Subcutaneous abdominal adipose tissue (tissue), 5 donors: ENCODE data around the gene DEFB124.
"Not testable (repeated sequence)": the region's sequence is repeated elsewhere in the genome, so short reads cannot be mapped to it uniquely, and the experiment has no call there.

ENCODE experiments used
- H3K27ac ChIP-seq: one replicate; pipeline ENCODE4 v1.7.0; 2013; ENCODE audit warnings: low read depth, mild to moderate bottlenecking, inconsistent platforms, low read length, moderate library complexity
- H3K27me3 ChIP-seq, 5 donors: one replicate each; pipeline ENCODE4 v1.7.0; 2013; ENCODE audit warnings: low read length in 5 of 5, inconsistent platforms in 1 of 5; ENCODE audit not compliant: control insufficient read depth in 5 of 5, insufficient read depth in 4 of 5
- H3K36me3 ChIP-seq, 5 donors: one replicate each; pipeline ENCODE4 v1.7.0; 2013; ENCODE audit warnings: low read length in 5 of 5; ENCODE audit not compliant: control insufficient read depth in 5 of 5, insufficient read depth in 5 of 5
- H3K4me1 ChIP-seq, 5 donors: one replicate each; pipeline ENCODE4 v1.7.0; 2013; ENCODE audit warnings: low read length in 5 of 5, mild to moderate bottlenecking in 3 of 5, moderate library complexity in 1 of 5; ENCODE audit not compliant: control insufficient read depth in 5 of 5, insufficient read depth in 5 of 5
- H3K4me3 ChIP-seq, 5 donors: one replicate each; pipeline ENCODE4 v1.7.0; 2013; ENCODE audit warnings: low read length in 5 of 5, low read depth in 1 of 5
- H3K9ac ChIP-seq, 5 donors: one replicate each; pipeline ENCODE4 v1.7.0; 2013; ENCODE audit warnings: low read length in 5 of 5, mild to moderate bottlenecking in 4 of 5, moderate library complexity in 3 of 5
- H3K9me3 ChIP-seq, 5 donors: one replicate each; pipeline ENCODE4 v1.7.0; 2013; ENCODE audit warnings: low read length in 5 of 5; ENCODE audit not compliant: control insufficient read depth in 5 of 5
- donor health status: healthy.
- donor health status: healthy.
- donor health status: healthy.
- donor health status: healthy.
- donor health status: healthy.

Gene DEFB124

DNA sequence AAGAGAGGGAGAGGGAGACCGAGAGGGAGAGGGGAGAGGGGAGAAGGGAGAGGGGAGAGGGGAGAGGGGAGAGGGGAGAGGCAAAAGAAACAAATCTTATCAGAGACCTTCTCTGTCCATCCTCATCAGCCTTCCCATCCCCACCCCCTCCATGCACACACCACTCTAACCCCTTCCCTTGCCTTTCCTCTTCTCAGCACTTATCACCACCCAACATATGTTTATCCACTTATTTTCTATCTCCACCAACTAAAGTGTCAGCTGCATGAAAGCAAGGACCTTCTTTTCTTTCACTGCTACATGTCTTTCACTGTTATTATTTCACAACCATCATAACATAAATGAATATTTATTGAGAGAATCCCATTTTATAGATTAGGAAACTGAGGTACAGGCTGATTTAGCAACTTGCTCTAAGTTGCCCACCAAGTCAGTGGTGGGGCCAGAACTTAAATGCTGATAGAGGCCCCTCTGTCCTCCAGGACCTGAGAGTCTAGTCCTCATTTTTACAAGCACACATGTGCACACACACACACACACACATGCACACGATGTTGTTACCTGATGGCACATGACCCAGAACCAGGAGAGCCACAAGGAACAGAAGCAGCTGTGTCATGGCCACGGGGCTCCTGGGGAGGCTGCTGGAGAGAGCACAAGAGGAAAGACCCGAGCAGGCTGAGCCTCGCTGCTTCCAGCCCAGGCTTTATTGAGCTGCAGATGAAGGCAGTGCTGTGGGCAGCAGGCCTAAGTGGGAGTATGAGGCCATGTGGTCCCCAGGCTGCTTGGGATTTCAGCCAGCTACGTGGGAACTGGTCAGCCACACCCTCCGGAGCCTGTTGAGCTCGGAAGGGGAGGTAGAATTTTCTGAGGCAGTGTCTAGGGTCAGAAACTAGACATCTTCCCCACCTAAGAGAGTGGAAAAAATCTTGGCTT is 2.3 kb downstream of the DEFB124 start:
- H3K4me1 ChIP-seq: peaks cover 0 to 25% (median 13%) of the 10 kb centered on the region in 5 donors
- H3K4me3 ChIP-seq: no peak overlapping the region
- no peaks in the 10 kb centered on the region for H3K9me3 ChIP-seq
- peaks cover 19 to 28% (median 23%) of the 10 kb centered on the region in 5 donors for H3K27me3 ChIP-seq
- H3K36me3 ChIP-seq: peaks cover 0 to 2% (median 0%) of the 10 kb centered on the region in 5 donors
- no peak overlapping the region for H3K9ac ChIP-seq
- no peak overlapping the region for H3K27ac ChIP-seq

GRCh38 chr20:31470946-31471345 is 4.0 kb downstream of the DEFB124 start:
- not testable (repeated sequence) for H3K36me3 ChIP-seq, H3K27ac ChIP-seq, H3K9me3 ChIP-seq, H3K9ac ChIP-seq, H3K4me3 ChIP-seq
- H3K27me3 ChIP-seq: peaks cover 10 to 15% (median 12%) of the 10 kb centered on the region in 5 donors
- peaks cover 0 to 19% (median 13%) of the 10 kb centered on the region in 5 donors for H3K4me1 ChIP-seq

DNA sequence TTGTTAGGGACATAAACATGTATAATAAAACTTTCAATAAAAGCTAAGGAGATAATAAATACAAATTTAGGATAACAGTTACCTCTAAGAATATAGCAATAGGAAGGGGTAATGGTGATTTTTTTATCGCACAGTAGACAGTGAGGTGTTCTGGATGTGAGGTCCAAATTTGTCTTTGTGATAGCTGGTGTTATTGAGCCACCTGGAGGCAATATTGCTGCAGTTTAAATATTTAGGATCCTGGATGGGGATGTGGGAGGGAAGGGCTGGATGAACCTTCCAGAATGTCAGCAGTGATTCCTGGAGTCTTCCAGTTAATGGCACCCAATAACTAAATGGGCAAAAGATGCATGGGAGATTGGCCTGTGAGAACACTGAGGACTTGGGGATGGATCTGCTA is 20.6 kb downstream of the DEFB124 start:
- Histone ChIP-seq H3K27me3 (no peaks in the 10 kb centered on the region), H3K36me3 (no peaks in the 10 kb centered on the region), H3K9ac (no peak overlapping the region), H3K9me3 (no peaks in the 10 kb centered on the region), H3K4me1 (no peaks in the 10 kb centered on the region), H3K27ac (no peak overlapping the region), H3K4me3 (no peak overlapping the region)

DNA sequence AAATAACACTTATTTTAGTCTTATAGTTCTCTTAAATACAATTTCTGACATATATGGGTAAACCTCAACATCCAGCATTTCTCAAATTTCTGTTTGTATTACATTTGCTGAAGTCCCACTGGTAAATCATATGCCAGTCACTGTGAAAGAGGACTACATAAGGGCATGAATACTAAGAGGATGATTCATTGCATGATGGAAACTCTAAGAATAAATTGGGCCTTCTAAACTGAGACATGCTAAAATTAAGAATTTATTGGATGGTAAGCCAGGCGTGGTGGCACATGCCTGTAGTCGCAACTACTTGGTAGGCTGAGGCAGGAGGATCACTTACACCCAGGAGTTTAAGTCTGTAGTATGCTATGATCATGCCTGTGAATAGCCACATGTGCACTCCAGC is 22.4 kb downstream of the DEFB124 start:
- Histone ChIP-seq H3K36me3 (no peaks in the 10 kb centered on the region), H3K27me3 (no peaks in the 10 kb centered on the region), H3K27ac (no peak overlapping the region), H3K4me3 (no peak overlapping the region), H3K4me1 (no peaks in the 10 kb centered on the region), H3K9ac (no peak overlapping the region), H3K9me3 (no peaks in the 10 kb centered on the region)

DNA sequence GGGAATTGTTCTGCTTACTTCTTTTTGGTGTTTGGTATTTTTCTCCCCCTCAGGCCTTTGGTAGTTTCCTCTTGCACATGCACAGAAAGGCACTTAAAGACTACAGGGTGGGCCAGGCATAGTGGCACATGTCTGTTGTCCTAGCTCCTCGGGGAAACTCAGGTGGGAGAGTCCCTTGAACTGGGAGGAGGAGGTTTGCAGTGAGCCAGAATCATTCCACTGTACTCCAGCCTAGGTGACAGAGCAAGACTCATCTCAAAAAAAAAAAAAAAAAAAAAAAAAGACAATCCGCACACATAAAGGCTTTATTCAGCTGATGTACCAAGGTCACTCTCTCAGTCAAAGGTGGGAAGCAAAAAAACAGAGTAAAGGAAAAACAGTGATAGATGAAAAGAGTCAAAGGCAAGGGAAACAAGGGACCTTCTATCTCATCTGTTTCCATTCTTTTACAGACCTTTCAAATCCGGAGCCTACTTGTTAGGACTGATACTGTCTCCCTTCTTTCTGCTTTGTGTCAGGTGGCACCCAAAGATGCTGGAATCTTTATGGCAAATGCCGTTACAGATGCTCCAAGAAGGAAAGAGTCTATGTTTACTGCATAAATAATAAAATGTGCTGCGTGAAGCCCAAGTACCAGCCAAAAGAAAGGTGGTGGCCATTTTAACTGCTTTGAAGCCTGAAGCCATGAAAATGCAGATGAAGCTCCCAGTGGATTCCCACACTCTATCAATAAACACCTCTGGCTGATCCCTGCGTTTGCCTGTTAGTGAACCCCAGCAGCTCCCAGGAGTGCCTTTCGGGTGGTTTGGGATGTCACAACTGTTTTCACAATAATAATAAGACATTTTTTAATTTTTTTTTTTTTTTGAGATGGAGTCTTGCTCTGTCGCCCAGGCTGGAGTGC is 25.2 kb downstream of the DEFB124 start:
- no peaks in the 10 kb centered on the region for H3K36me3 ChIP-seq
- no peaks in the 10 kb centered on the region for H3K27me3 ChIP-seq
- H3K4me1 ChIP-seq: no peaks in the 10 kb centered on the region
- H3K9ac ChIP-seq: no peak overlapping the region
- H3K27ac ChIP-seq: no peak overlapping the region
- no peak overlapping the region for H3K4me3 ChIP-seq
- H3K9me3 ChIP-seq: no peaks in the 10 kb centered on the region

- no peak overlapping the region for H3K27ac ChIP-seq
- peaks cover 0 to 3% (median 0%) of the 10 kb centered on the region in 5 donors for H3K9me3 ChIP-seq
- no peak overlapping the region for H3K9ac ChIP-seq
- no peaks in the 10 kb centered on the region for H3K4me1 ChIP-seq
- H3K27me3 ChIP-seq: peaks cover 0 to 6% (median 0%) of the 10 kb centered on the region in 5 donors
- H3K36me3 ChIP-seq: no peaks in the 10 kb centered on the region
- no peak overlapping the region for H3K4me3 ChIP-seq
Observed at GRCh38 chr20:31446084-31446819, 28.7 kb downstream of the DEFB124 start.

- H3K4me3 ChIP-seq: no peak within 1 kb of the TSS
- H3K9ac ChIP-seq: no peak within 1 kb of the TSS
- peaks cover 0 to 3% (median 0%) of the 10 kb centered on the region in 5 donors for H3K9me3 ChIP-seq
- H3K27ac ChIP-seq: no peak within 1 kb of the TSS
- no peaks in the 10 kb centered on the region for H3K4me1 ChIP-seq
- H3K36me3 ChIP-seq: no peaks in the 10 kb centered on the region
- peaks cover 0 to 11% (median 2%) of the 10 kb centered on the region in 5 donors for H3K27me3 ChIP-seq
Observed at GRCh38 chr20:31440012-31440659, 34.8 kb downstream of the DEFB124 start, which contains the start of gene DEFB123. Gene DEFB123, plus strand, starts transcription at chr20:31440632. Its CDS starts 67 bp downstream, at chr20:31440699.

DNA sequence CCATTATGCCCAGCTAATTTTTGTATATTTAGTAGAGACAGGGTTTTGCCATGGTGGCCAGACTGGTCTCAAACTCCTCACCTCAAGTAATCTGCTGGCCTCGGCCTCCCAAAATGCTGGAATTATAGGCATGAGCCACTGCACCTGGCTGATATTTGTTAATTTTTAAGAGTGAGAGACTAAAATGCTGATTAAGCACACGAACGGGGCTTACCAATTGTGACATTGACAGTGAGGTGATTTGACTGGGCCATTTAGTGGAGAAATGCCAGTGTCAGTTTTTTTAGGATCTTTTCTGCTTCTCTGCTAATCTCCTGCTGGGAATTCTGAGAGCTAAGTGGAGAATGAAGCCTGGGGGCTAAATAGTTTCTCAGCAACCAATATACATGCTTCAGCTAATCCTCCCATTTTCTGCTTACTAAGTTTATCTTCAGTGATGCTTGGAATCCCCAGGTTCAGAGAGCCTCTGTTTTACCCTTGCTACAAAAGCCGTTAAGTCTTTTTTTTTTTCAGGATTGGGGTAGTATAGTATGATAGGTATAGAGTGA is 44.3 kb downstream of the DEFB124 start:
- H3K27ac ChIP-seq: no peak overlapping the region
- peaks cover 0 to 11% (median 0%) of the 10 kb centered on the region in 5 donors for H3K9me3 ChIP-seq
- H3K27me3 ChIP-seq: peaks cover 0 to 4% (median 0%) of the 10 kb centered on the region in 5 donors
- no peak overlapping the region for H3K9ac ChIP-seq
- H3K4me1 ChIP-seq: no peaks in the 10 kb centered on the region
- H3K4me3 ChIP-seq: no peak overlapping the region
- H3K36me3 ChIP-seq: no peaks in the 10 kb centered on the region

DNA sequence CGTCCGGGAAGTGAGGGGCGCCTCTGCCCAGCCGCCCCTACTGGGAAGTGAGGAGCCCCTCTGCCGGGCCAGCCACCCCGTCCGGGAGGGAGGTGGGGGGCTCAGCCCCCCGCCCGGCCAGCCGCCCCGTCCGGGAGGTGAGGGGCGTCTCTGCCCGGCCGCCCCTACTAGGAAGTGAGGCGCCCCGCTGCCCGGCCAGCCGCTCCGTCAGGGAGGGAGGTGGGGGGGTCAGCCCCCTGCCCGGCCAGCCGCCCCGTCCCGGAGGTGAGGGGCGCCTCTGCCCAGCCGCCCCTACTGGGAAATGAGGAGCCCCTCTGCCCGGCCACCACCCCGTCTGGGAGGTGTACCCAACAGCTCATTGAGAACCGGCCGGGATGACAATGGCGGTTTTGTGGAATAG is 47.4 kb downstream of the DEFB124 start:
- not testable (repeated sequence) for H3K4me3 ChIP-seq, H3K27ac ChIP-seq, H3K9ac ChIP-seq, H3K27me3 ChIP-seq, H3K36me3 ChIP-seq, H3K4me1 ChIP-seq
- H3K9me3 ChIP-seq: peaks cover 0 to 11% (median 0%) of the 10 kb centered on the region in 5 donors
